Thoracic aorta (tissue), 2 donors: ENCODE results near the gene UPK2. TPM values are rescaled to one million over a fixed set of nuclear protein-coding genes. Genes with fewer than 3 reads are reported as not detected.

Source experiments
- ATAC-seq: fragments of 150-250 bp; one replicate; pipeline ENCODE4 v1.8.0; 2017; ENCODE audit warnings: low read depth; ENCODE audit not compliant: insufficient number of reproducible peaks, low FRiP score
- DNase-seq: peaks from one replicate; pipeline ENCODE4 v3.0.0-alpha.2; 2020; ENCODE audit warnings: low spot score
- H3K27ac ChIP-seq, 2 donors: fragments of 200-600 bp; sonication (generic); 1 replicate in 1 of 2; 2 replicates in 1 of 2; pipeline ENCODE4 v1.5.1; 2016; ENCODE audit warnings: mild to moderate bottlenecking in 2 of 2, moderate library complexity in 2 of 2
- H3K27me3 ChIP-seq: fragments of 200-600 bp; sonication (generic); replicated peaks from 2 replicates; pipeline ENCODE4 v1.6.0; 2016; ENCODE audit warnings: mild to moderate bottlenecking; ENCODE audit not compliant: insufficient read depth
- H3K36me3 ChIP-seq: fragments of 200-600 bp; sonication (generic); one replicate; pipeline ENCODE4 v1.5.1; 2016
- H3K4me1 ChIP-seq, 2 donors: fragments of 200-600 bp; sonication (generic); 1 replicate in 1 of 2; 2 replicates in 1 of 2; pipeline versions ENCODE4 v1.5.1 to v1.6.0; 2016; ENCODE audit warnings: low read depth in 2 of 2, mild to moderate bottlenecking in 1 of 2; ENCODE audit not compliant: control insufficient read depth in 1 of 2
- H3K4me3 ChIP-seq: fragments of 200-600 bp; sonication (generic); 2 replicates; pipeline ENCODE4 v1.5.1; 2016; ENCODE audit warnings: mild to moderate bottlenecking
- H3K9me3 ChIP-seq: fragments of 200-600 bp; sonication (generic); 2 replicates; pipeline ENCODE4 v1.5.1; 2016
- CTCF ChIP-seq: fragments of 200-600 bp; sonication (generic); IDR thresholded peaks from one replicate; pipeline ENCODE4 v1.5.1; 2019; ENCODE audit warnings: antibody characterized with exemption
- total RNA-seq, 2 donors: library from RNA; depleted of rRNA; stranded (reverse); fragments of >200 nt; gene quantifications; one replicate each; pipeline versions ENCODE4 v1.1.0 to v1.2.3, GENCODE V29; 2016

The UPK2 gene
- total RNA-seq, 2 donors from 2014 or later, result not detected

GRCh38 chr11:118912742-118913410 is 43.2 kb upstream of the UPK2 start:
- H3K27me3 ChIP-seq, result no peaks in the 10 kb centered on the region
- TF ChIP-seq CTCF, result no peak
- no peak for ATAC-seq
- H3K27ac ChIP-seq, result peak overlapping the region; percentile 95 to 96
- H3K36me3 ChIP-seq, result peaks cover 4% of the 10 kb centered on the region
- H3K9me3 ChIP-seq, result no peaks in the 10 kb centered on the region
- peak overlapping the region; percentile 76 for H3K4me3 ChIP-seq
- peaks cover 82 to 96% of the 10 kb centered on the region in 2 donors for H3K4me1 ChIP-seq
- DNase-seq, result no peak

- no peaks in the 10 kb centered on the region for H3K9me3 ChIP-seq
- H3K4me1 ChIP-seq, result peaks cover 83 to 96% of the 10 kb centered on the region in 2 donors
- DNase-seq (no peak), ATAC-seq (no peak)
- peak overlapping the region; percentile 76 for H3K4me3 ChIP-seq
- no peaks in the 10 kb centered on the region for H3K27me3 ChIP-seq
- H3K27ac ChIP-seq, result peak overlapping the region; percentile 95 to 96
- H3K36me3 ChIP-seq, result no peaks in the 10 kb centered on the region
- TF ChIP-seq CTCF, result no peak
Measured at GRCh38 chr11:118913411-118914125, 42.5 kb upstream of the UPK2 start.

GRCh38 chr11:118914178-118914918 is 41.8 kb upstream of the UPK2 start:
- H3K27ac ChIP-seq, result peak overlapping the region; percentile 95 to 96
- H3K9me3 ChIP-seq, result no peaks in the 10 kb centered on the region
- H3K27me3 ChIP-seq, result no peaks in the 10 kb centered on the region
- no peak for DNase-seq
- no peak for TF ChIP-seq CTCF
- peaks cover 83 to 95% of the 10 kb centered on the region in 2 donors for H3K4me1 ChIP-seq
- peak overlapping the region; percentile 76 for H3K4me3 ChIP-seq
- no peaks in the 10 kb centered on the region for H3K36me3 ChIP-seq
- ATAC-seq, result no peak

GRCh38 chr11:118914987-118915386 is 41.1 kb upstream of the UPK2 start:
- H3K9me3 ChIP-seq, result no peaks in the 10 kb centered on the region
- H3K4me1 ChIP-seq, result peaks cover 86 to 95% of the 10 kb centered on the region in 2 donors
- H3K36me3 ChIP-seq, result no peaks in the 10 kb centered on the region
- no peaks in the 10 kb centered on the region for H3K27me3 ChIP-seq
- H3K4me3 ChIP-seq, result no peak overlapping the region
- TF ChIP-seq CTCF, result no peak
- no peak for ATAC-seq
- DNase-seq, result no peak
- peak overlapping the region; percentile 95 to 96 for H3K27ac ChIP-seq

- Histone ChIP-seq H3K27ac (peak overlapping the region; percentile 95 to 96), H3K4me3 (peak overlapping the region; percentile 0), H3K4me1 (peaks cover 87 to 96% of the 10 kb centered on the region in 2 donors), H3K27me3 (no peaks in the 10 kb centered on the region), H3K36me3 (no peaks in the 10 kb centered on the region), H3K9me3 (no peaks in the 10 kb centered on the region)
- TF ChIP-seq CTCF, result no peak
- DNase-seq (no peak), ATAC-seq (no peak)
Measured at GRCh38 chr11:118915396-118915795, 40.7 kb upstream of the UPK2 start.
